ENCODE data around the gene AKR1D1. TPM values are rescaled to one million over a fixed set of nuclear protein-coding genes. Genes with fewer than 3 reads are reported as not detected.

AKR1D1 gene
- total and polyA plus RNA-seq, 4 donors: not detected

DNA sequence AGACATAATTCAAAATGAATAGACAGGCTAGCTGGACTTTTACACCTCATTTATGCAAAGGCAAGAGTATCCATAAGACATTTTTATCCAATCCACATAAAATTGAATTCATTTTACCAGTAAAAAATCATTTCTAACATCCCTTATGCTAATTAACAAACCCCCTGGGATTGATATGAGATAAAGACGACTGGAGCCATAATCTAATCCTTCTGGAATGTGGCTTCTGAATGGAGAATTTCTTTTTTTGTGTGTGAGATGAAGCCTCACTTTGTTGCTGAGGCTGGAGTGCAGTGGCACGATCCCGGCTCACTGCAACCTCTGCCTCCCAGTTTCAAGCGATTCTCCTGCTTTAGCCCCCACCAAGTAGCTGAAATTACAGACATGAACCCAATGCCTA lies 90.4 kb downstream of the AKR1D1 start:
- TF ChIP-seq, protein P1, sequence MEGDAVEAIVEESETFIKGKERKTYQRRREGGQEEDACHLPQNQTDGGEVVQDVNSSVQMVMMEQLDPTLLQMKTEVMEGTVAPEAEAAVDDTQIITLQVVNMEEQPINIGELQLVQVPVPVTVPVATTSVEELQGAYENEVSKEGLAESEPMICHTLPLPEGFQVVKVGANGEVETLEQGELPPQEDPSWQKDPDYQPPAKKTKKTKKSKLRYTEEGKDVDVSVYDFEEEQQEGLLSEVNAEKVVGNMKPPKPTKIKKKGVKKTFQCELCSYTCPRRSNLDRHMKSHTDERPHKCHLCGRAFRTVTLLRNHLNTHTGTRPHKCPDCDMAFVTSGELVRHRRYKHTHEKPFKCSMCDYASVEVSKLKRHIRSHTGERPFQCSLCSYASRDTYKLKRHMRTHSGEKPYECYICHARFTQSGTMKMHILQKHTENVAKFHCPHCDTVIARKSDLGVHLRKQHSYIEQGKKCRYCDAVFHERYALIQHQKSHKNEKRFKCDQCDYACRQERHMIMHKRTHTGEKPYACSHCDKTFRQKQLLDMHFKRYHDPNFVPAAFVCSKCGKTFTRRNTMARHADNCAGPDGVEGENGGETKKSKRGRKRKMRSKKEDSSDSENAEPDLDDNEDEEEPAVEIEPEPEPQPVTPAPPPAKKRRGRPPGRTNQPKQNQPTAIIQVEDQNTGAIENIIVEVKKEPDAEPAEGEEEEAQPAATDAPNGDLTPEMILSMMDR (IDR thresholded peaks at IDR 0.05; ENCODE audit: control extremely low read depth, extremely low read depth): no peak
- 79 to 91% methylated on average over 4 of the region's 4 CpGs for WGBS, 2 donors
- peaks cover 0 to 7% (median 2%) of the 10 kb centered on the region in 4 donors for H3K9me3 ChIP-seq (ENCODE audit: control insufficient read depth in 4 of 4, insufficient read depth in 3 of 4, low read length in 3 of 4)
- no peak overlapping the region for H3K9ac ChIP-seq (ENCODE audit: insufficient read depth in 1 of 2, low read length in 2 of 2)
- DNase-seq (no peak), ATAC-seq (ENCODE audit: insufficient read depth, low FRiP score) (no peak)
- no peaks in the 10 kb centered on the region for H3K36me3 ChIP-seq (ENCODE audit: control insufficient read depth in 4 of 4, insufficient read depth in 4 of 4, low read length in 4 of 4)
- H3K27ac ChIP-seq (ENCODE audit: low read depth in 1 of 2, low read length in 1 of 2): no peak overlapping the region
- H3K4me1 ChIP-seq (ENCODE audit: control insufficient read depth in 5 of 5, insufficient read depth in 5 of 5, low read length in 5 of 5): peaks cover 0 to 6% (median 0%) of the 10 kb centered on the region in 5 donors
- H3K4me3 ChIP-seq: no peak overlapping the region
- H3K27me3 ChIP-seq (ENCODE audit: control insufficient read depth in 3 of 3, insufficient read depth in 3 of 3, low read length in 2 of 3): no peaks in the 10 kb centered on the region

GRCh38 chr7:138167222-138167621 lies 91.0 kb downstream of the AKR1D1 start:
- WGBS, 2 donors: 41% methylated on average over 3 of the region's 3 CpGs
- ATAC-seq (ENCODE audit: insufficient read depth, low FRiP score): no peak
- H3K4me3 ChIP-seq: no peak overlapping the region

GRCh38 chr7:138167869-138168296 lies 91.6 kb downstream of the AKR1D1 start:
- Histone ChIP-seq H3K27ac (ENCODE audit: low read depth in 1 of 2, low read length in 1 of 2) (no peak overlapping the region), H3K27me3 (ENCODE audit: control insufficient read depth in 3 of 3, insufficient read depth in 3 of 3, low read length in 2 of 3) (no peaks in the 10 kb centered on the region), H3K36me3 (ENCODE audit: control insufficient read depth in 4 of 4, insufficient read depth in 4 of 4, low read length in 4 of 4) (no peaks in the 10 kb centered on the region), H3K9ac (ENCODE audit: insufficient read depth in 1 of 2, low read length in 2 of 2) (no peak overlapping the region), H3K9me3 (ENCODE audit: control insufficient read depth in 4 of 4, insufficient read depth in 3 of 4, low read length in 3 of 4) (peaks cover 0 to 7% (median 2%) of the 10 kb centered on the region in 4 donors), H3K4me3 (no peak overlapping the region), H3K4me1 (ENCODE audit: control insufficient read depth in 5 of 5, insufficient read depth in 5 of 5, low read length in 5 of 5) (peaks cover 0 to 3% (median 0%) of the 10 kb centered on the region in 5 donors)
- DNase-seq: no peak
- TF ChIP-seq, protein P1 (IDR thresholded peaks at IDR 0.05; ENCODE audit: control extremely low read depth, extremely low read depth): no peak
- WGBS, 2 donors: 89% methylated on average over 1 of the region's 1 CpG
- no peak for ATAC-seq (ENCODE audit: insufficient read depth, low FRiP score)

More at GRCh38 chr7:138167222-138167621, 91.0 kb downstream of the AKR1D1 start:
- Histone ChIP-seq H3K9me3 (ENCODE audit: control insufficient read depth in 4 of 4, insufficient read depth in 3 of 4, low read length in 3 of 4) (peaks cover 0 to 7% (median 2%) of the 10 kb centered on the region in 4 donors), H3K4me1 (ENCODE audit: control insufficient read depth in 5 of 5, insufficient read depth in 5 of 5, low read length in 5 of 5) (peaks cover 0 to 3% (median 0%) of the 10 kb centered on the region in 5 donors), H3K27ac (ENCODE audit: low read depth in 1 of 2, low read length in 1 of 2) (no peak overlapping the region), H3K27me3 (ENCODE audit: control insufficient read depth in 3 of 3, insufficient read depth in 3 of 3, low read length in 2 of 3) (no peaks in the 10 kb centered on the region), H3K36me3 (ENCODE audit: control insufficient read depth in 4 of 4, insufficient read depth in 4 of 4, low read length in 4 of 4) (no peaks in the 10 kb centered on the region), H3K9ac (ENCODE audit: insufficient read depth in 1 of 2, low read length in 2 of 2) (no peak overlapping the region)
- TF ChIP-seq, protein P1 (IDR thresholded peaks at IDR 0.05; ENCODE audit: control extremely low read depth, extremely low read depth): no peak
- DNase-seq: no peak

Small RNA genes within 50 kb of the gene (small RNA-seq; reads per million reads assigned to genes)
- not detected for gene AC024082.2 (ENCODE audit: low replicate concordance)
- not detected for gene RN7SKP223 (ENCODE audit: low replicate concordance)

Other genes starting within 250 kb of the AKR1D1 start
- gene DGKI, start 229.5 kb upstream of the AKR1D1 start, total RNA-seq: 1 to 10 TPM in 1 of 2 donors, under 1 TPM in 1; 0.52 to 1.5 TPM
- under 1 TPM; 0.03 to 0.14 TPM for gene DGKI, start 229.5 kb upstream of the AKR1D1 start, polyA plus RNA-seq
- 10 to 100 TPM; 74.3 to 89.1 TPM for gene CREB3L2, start 74.4 kb upstream of the AKR1D1 start, total RNA-seq
- 10 to 100 TPM in 1 of 2 donors, 1 to 10 TPM in 1; 7.4 to 13.7 TPM for gene CREB3L2, start 74.4 kb upstream of the AKR1D1 start, polyA plus RNA-seq